ENCODE measurements around the gene MKLN1.

Gene MKLN1

GRCh38 chr7:131466735-131467365, 139.2 kb downstream of the MKLN1 start:
- no peak for DNase-seq (ENCODE audit: low spot score)

- no peak for DNase-seq (ENCODE audit: low spot score)
Observed at GRCh38 chr7:131467788-131468187, 140.1 kb downstream of the MKLN1 start.

GRCh38 chr7:131471250-131472004, 143.8 kb downstream of the MKLN1 start:
- no peak for DNase-seq (ENCODE audit: low spot score)

GRCh38 chr7:131476740-131477139, 149.1 kb downstream of the MKLN1 start:
- DNase-seq (ENCODE audit: low spot score), result no peak

- no peak for DNase-seq (ENCODE audit: low spot score)
Observed at GRCh38 chr7:131480384-131481315, 153.0 kb downstream of the MKLN1 start.

GRCh38 chr7:131482800-131483199, 155.1 kb downstream of the MKLN1 start:
- DNase-seq (ENCODE audit: low spot score), result no peak

- DNase-seq (ENCODE audit: low spot score), result no peak
Observed at GRCh38 chr7:131483586-131483985, 155.9 kb downstream of the MKLN1 start.

GRCh38 chr7:131486346-131486745, 158.7 kb downstream of the MKLN1 start:
- no peak for DNase-seq (ENCODE audit: low spot score)

GRCh38 chr7:131487217-131487616, 159.5 kb downstream of the MKLN1 start:
- no peak for DNase-seq (ENCODE audit: low spot score)

- DNase-seq (ENCODE audit: low spot score), result no peak
Observed at GRCh38 chr7:131488361-131488760, 160.7 kb downstream of the MKLN1 start.

GRCh38 chr7:131489196-131489595, 161.5 kb downstream of the MKLN1 start:
- no peak for DNase-seq (ENCODE audit: low spot score)

GRCh38 chr7:131489881-131490280, 162.2 kb downstream of the MKLN1 start:
- DNase-seq (ENCODE audit: low spot score), result no peak

GRCh38 chr7:131493081-131493480, 165.4 kb downstream of the MKLN1 start:
- DNase-seq (ENCODE audit: low spot score), result no peak

GRCh38 chr7:131493581-131493980, 165.9 kb downstream of the MKLN1 start:
- peak; percentile 24 for DNase-seq (ENCODE audit: low spot score)

- DNase-seq (ENCODE audit: low spot score), result no peak
Observed at GRCh38 chr7:131494182-131494581, 166.5 kb downstream of the MKLN1 start.

- DNase-seq (ENCODE audit: low spot score), result no peak
Observed at GRCh38 chr7:131495669-131496498, 168.2 kb downstream of the MKLN1 start.

- DNase-seq (ENCODE audit: low spot score), result no peak
Observed at GRCh38 chr7:131497454-131497853, 169.8 kb downstream of the MKLN1 start.

- DNase-seq (ENCODE audit: low spot score), result no peak
Observed at GRCh38 chr7:131498237-131498885, 170.7 kb downstream of the MKLN1 start.

- DNase-seq (ENCODE audit: low spot score), result no peak
Observed at GRCh38 chr7:131499801-131500200, 172.1 kb downstream of the MKLN1 start.

- DNase-seq (ENCODE audit: low spot score), result no peak
Observed at GRCh38 chr7:131500357-131500756, 172.7 kb downstream of the MKLN1 start.

- no peak for DNase-seq (ENCODE audit: low spot score)
Observed at GRCh38 chr7:131501422-131501821, 173.7 kb downstream of the MKLN1 start.
